ENCODE measurements around the gene ALG9.

ALG9 gene

DNA sequence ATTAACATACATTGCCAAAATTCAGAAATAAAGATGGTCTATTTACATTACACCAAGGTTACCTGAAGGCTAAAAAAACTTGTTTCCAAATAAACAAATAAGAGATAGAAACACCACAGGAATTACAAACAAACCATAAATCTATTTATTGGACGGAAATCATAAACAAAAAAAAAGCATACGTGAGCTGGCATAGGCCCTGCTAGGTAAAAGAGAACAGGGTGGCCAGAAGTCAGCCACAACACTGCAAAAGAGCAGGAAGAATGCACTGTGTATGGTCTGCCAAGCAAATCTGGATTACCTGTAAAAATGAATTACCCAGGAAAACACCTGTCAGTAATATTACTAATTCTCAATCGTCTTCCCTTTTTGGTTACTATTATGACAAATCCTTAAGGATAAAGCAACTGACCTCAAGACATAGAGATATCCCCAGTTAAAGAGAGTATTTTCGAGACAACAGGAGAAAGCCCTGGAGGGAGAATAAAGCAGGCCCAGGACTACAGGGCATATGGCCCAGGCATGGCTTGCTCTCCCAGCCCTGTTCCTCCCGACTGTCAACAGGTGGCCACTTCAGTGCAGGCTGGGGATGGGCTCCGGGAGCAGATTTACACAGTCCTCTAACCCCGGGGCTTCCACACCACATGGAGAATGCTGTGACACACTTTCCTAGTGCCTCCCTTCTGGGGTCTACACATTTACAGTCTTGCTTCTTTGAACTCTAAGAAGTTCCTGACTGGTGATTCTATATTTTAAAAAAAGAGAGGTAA is 123.2 kb downstream of the ALG9 start:
- H3K36me3 ChIP-seq (replicated peaks; ENCODE audit: low read depth, low read length) = peaks cover 75% of the 10 kb centered on the region
- no peak overlapping the region for H3K4me3 ChIP-seq (ENCODE audit: low read length)
- no peaks in the 10 kb centered on the region for H3K4me1 ChIP-seq (ENCODE audit: low read length)
- no peaks in the 10 kb centered on the region for H3K9me3 ChIP-seq (ENCODE audit: insufficient read depth, low read length)
- H3K27ac ChIP-seq (ENCODE audit: low read length) = no peak overlapping the region
- TF ChIP-seq, protein P1, sequence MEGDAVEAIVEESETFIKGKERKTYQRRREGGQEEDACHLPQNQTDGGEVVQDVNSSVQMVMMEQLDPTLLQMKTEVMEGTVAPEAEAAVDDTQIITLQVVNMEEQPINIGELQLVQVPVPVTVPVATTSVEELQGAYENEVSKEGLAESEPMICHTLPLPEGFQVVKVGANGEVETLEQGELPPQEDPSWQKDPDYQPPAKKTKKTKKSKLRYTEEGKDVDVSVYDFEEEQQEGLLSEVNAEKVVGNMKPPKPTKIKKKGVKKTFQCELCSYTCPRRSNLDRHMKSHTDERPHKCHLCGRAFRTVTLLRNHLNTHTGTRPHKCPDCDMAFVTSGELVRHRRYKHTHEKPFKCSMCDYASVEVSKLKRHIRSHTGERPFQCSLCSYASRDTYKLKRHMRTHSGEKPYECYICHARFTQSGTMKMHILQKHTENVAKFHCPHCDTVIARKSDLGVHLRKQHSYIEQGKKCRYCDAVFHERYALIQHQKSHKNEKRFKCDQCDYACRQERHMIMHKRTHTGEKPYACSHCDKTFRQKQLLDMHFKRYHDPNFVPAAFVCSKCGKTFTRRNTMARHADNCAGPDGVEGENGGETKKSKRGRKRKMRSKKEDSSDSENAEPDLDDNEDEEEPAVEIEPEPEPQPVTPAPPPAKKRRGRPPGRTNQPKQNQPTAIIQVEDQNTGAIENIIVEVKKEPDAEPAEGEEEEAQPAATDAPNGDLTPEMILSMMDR (IDR thresholded peaks at IDR 0.05; ENCODE audit: low read depth, low read length) = no peak
- no peak for TF ChIP-seq EZH2phosphoT487 (IDR thresholded peaks at IDR 0.05; ENCODE audit: low read depth)
- no peak overlapping the region for H3K4me2 ChIP-seq (ENCODE audit: low read length)
- no peak overlapping the region for H2AFZ ChIP-seq (ENCODE audit: low read depth, low read length)
- H4K20me1 ChIP-seq (ENCODE audit: insufficient read depth, low read length) = 0 out of 2 replicates have a peak, but pooled peaks cover 3% of the 10 kb centered on the region
- H3K27me3 ChIP-seq (ENCODE audit: low read depth, low read length) = no peaks in the 10 kb centered on the region
- no peak overlapping the region for H3K9ac ChIP-seq (ENCODE audit: low read length)
- peaks cover 6% of the 10 kb centered on the region; the same call in 1 of the 2 replicates for H3K79me2 ChIP-seq (ENCODE audit: low read length)

DNA sequence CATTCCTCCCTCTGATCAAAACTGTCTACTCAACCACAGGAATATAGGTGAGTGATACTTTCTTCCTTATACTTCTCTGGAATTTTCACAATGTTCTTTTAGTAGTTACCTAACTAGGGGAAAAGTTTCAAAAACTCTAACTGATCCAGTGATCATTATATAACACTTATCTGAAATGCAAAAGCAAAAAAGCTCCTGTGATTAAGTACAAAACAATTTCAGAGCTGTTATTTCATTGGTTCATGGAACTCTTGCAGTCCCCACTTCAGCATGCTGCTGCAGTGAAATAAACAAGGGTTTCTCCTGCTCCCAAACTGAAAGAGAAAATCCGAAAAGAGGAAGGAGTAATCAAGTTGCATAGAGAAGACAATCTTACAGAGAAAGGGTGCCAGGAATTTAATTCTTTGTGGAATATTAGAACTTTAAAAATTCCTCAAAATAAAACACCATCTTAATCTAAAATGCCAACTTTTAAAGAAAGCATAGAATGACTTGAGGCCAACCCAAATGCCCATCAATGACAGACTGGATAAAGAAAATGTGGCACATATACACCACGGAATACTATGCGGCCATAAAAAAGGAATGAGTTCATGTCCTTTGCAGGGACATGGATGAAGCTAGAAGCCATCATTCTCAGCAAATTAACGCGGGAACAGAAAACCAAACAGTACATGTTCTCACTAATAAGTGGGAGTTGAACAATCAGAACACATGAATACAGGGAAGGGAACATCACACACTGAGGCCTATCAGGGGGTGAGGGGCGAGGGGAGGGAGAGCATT is 125.5 kb downstream of the ALG9 start:
- no peak overlapping the region for H3K27ac ChIP-seq (ENCODE audit: low read length)
- no peaks in the 10 kb centered on the region for H3K4me1 ChIP-seq (ENCODE audit: low read length)
- no peaks in the 10 kb centered on the region for H3K9me3 ChIP-seq (ENCODE audit: insufficient read depth, low read length)
- no peak overlapping the region for H3K9ac ChIP-seq (ENCODE audit: low read length)
- TF ChIP-seq EZH2phosphoT487 (IDR thresholded peaks at IDR 0.05; ENCODE audit: low read depth) = no peak
- TF ChIP-seq, protein P1 (IDR thresholded peaks at IDR 0.05; ENCODE audit: low read depth, low read length) = no peak
- 0 out of 2 replicates have a peak, but pooled peaks cover 3% of the 10 kb centered on the region for H4K20me1 ChIP-seq (ENCODE audit: insufficient read depth, low read length)
- no peak overlapping the region for H2AFZ ChIP-seq (ENCODE audit: low read depth, low read length)
- H3K4me3 ChIP-seq (ENCODE audit: low read length) = no peak overlapping the region
- peaks cover 6% of the 10 kb centered on the region; the same call in 1 of the 2 replicates for H3K79me2 ChIP-seq (ENCODE audit: low read length)
- no peaks in the 10 kb centered on the region for H3K27me3 ChIP-seq (ENCODE audit: low read depth, low read length)
- H3K4me2 ChIP-seq (ENCODE audit: low read length) = no peak overlapping the region
- H3K36me3 ChIP-seq (replicated peaks; ENCODE audit: low read depth, low read length) = peaks cover 81% of the 10 kb centered on the region

GRCh38 chr11:111743700-111744099 is 127.7 kb downstream of the ALG9 start:
- H4K20me1 ChIP-seq (ENCODE audit: insufficient read depth, low read length) = 0 out of 2 replicates have a peak, but pooled peaks cover 3% of the 10 kb centered on the region
- H3K4me2 ChIP-seq (ENCODE audit: low read length) = no peak overlapping the region
- peaks cover 79% of the 10 kb centered on the region for H3K36me3 ChIP-seq (replicated peaks; ENCODE audit: low read depth, low read length)
- H3K9ac ChIP-seq (ENCODE audit: low read length) = no peak overlapping the region
- no peaks in the 10 kb centered on the region for H3K9me3 ChIP-seq (ENCODE audit: insufficient read depth, low read length)
- H3K4me3 ChIP-seq (ENCODE audit: low read length) = no peak overlapping the region
- H3K27me3 ChIP-seq (ENCODE audit: low read depth, low read length) = no peaks in the 10 kb centered on the region
- H3K79me2 ChIP-seq (ENCODE audit: low read length) = peaks cover 6% of the 10 kb centered on the region; the same call in 1 of the 2 replicates
- TF ChIP-seq, protein P1 (IDR thresholded peaks at IDR 0.05; ENCODE audit: low read depth, low read length) = no peak
- no peak for TF ChIP-seq EZH2phosphoT487 (IDR thresholded peaks at IDR 0.05; ENCODE audit: low read depth)
- H2AFZ ChIP-seq (ENCODE audit: low read depth, low read length) = no peak overlapping the region
- peaks cover 11% of the 10 kb centered on the region for H3K4me1 ChIP-seq (ENCODE audit: low read length)
- H3K27ac ChIP-seq (ENCODE audit: low read length) = no peak overlapping the region

GRCh38 chr11:111741751-111742150 is 129.6 kb downstream of the ALG9 start:
- TF ChIP-seq EZH2phosphoT487 (IDR thresholded peaks at IDR 0.05; ENCODE audit: low read depth) = no peak
- TF ChIP-seq, protein P1 (IDR thresholded peaks at IDR 0.05; ENCODE audit: low read depth, low read length) = no peak
- Histone ChIP-seq H3K4me1 (ENCODE audit: low read length) (peaks cover 11% of the 10 kb centered on the region), H3K79me2 (ENCODE audit: low read length) (no peaks in the 10 kb centered on the region), H3K4me2 (ENCODE audit: low read length) (no peak overlapping the region), H3K4me3 (ENCODE audit: low read length) (no peak overlapping the region), H3K27me3 (ENCODE audit: low read depth, low read length) (no peaks in the 10 kb centered on the region), H2AFZ (ENCODE audit: low read depth, low read length) (no peak overlapping the region), H4K20me1 (ENCODE audit: insufficient read depth, low read length) (no peaks in the 10 kb centered on the region), H3K27ac (ENCODE audit: low read length) (no peak overlapping the region), H3K9me3 (ENCODE audit: insufficient read depth, low read length) (no peaks in the 10 kb centered on the region), H3K9ac (ENCODE audit: low read length) (no peak overlapping the region), H3K36me3 (replicated peaks; ENCODE audit: low read depth, low read length) (peaks cover 70% of the 10 kb centered on the region)
